GM12872 (cell line): ENCODE data around the gene SRP72.

Source experiments
- TF ChIP-seq, protein P1 (sequence below): IDR thresholded peaks from 3 replicates; pipeline ENCODE4 v1.5.1; 2011; ENCODE audit warnings: low read depth, mild to moderate bottlenecking, low read length, moderate library complexity; ENCODE audit not compliant: insufficient read depth

SRP72 gene

DNA sequence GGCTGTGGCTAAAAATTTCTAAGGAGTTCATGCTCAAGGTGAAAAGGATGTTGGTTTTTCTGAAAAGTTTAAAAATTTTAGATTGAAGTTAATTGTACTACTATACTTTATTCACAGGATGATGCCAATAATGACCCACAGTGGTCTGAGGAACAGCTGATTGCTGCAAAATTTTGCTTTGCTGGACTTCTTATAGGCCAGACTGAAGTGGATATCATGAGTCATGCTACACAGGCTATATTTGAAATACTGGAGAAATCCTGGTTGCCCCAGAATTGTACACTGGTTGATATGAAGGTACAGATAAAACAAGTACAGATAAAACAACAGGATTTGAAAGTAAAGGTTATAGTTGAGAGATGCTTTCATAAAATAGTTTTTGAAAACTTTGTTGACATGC is 19.1 kb upstream of the SRP72 start:
- TF ChIP-seq, protein P1, sequence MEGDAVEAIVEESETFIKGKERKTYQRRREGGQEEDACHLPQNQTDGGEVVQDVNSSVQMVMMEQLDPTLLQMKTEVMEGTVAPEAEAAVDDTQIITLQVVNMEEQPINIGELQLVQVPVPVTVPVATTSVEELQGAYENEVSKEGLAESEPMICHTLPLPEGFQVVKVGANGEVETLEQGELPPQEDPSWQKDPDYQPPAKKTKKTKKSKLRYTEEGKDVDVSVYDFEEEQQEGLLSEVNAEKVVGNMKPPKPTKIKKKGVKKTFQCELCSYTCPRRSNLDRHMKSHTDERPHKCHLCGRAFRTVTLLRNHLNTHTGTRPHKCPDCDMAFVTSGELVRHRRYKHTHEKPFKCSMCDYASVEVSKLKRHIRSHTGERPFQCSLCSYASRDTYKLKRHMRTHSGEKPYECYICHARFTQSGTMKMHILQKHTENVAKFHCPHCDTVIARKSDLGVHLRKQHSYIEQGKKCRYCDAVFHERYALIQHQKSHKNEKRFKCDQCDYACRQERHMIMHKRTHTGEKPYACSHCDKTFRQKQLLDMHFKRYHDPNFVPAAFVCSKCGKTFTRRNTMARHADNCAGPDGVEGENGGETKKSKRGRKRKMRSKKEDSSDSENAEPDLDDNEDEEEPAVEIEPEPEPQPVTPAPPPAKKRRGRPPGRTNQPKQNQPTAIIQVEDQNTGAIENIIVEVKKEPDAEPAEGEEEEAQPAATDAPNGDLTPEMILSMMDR = no peak

DNA sequence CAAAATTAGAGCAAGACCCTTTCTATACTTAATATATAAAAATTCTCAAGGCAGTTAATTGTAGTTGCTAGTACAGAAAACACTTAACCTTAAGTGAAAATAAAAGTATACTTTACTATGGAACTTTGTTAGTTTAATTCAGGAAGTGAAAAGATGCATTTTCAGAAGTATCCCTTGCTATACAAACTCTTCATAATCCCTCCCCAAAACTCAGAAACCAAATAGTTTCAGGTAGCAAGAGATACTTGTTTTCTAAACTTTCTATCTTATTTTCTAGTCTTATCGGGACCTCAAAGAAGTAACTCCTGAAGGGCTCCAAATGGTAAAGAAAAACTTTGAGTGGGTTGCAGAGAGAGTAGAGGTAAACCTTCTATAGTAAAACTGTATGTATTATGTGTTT is 17.1 kb upstream of the SRP72 start:
- TF ChIP-seq, protein P1 = no peak

DNA sequence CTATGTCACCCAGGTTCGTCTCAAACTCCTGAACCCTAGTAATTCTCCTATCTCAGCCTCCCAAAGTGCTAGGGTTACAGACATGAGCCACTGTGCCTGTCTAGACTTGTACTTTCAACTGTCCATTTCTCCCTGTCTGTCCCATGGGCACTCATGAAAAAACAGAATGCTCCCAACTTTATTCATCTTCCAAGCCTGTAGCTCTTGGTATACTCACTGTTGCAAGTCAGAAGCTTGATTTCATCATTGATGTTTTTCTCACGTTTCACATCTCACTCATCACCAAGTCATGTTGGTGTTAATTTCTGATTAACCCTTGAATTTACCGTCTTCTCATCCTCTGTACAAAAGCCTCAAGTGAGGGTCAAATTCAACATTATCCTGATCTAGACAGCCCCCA is 7.3 kb upstream of the SRP72 start:
- TF ChIP-seq, protein P1 = no peak

DNA sequence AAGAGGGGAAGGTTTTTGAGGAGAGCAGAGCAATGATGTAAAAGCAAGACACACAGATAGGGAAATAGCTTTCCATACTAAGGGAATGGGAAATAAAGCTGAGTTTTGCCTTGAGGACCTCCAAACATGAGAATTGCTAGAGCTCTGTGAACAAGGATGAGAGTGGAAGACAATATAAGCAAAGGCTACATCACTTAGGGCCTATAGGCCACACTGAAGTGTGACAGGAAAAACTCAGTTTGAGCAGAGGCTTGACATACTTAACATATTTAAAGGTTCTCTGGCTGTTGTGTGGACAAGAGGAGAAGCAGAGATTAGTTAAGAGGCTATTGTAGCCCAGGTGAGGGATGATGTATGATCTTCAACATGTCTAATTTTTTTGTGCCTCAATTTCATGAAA is 5.3 kb upstream of the SRP72 start:
- TF ChIP-seq, protein P1 = no peak

DNA sequence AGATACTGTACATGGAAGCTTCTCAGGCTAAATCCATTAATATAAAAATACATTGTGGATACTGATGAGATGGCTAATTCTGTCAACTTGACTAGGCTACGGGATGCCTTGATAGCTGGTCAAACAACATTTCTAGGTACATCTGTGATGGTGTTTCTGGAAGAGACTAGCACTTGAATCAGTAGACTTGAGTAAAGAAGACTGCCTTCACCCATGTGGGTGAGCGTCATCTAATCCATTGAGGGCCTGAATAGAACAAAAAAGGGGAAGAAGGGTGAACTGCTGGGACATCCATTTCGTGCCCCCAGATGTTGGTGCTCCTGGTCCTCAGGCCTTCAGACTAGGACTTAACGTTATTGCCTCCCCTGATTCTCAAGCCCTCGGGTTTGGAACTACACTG is 3.7 kb upstream of the SRP72 start:
- TF ChIP-seq, protein P1 = no peak

DNA sequence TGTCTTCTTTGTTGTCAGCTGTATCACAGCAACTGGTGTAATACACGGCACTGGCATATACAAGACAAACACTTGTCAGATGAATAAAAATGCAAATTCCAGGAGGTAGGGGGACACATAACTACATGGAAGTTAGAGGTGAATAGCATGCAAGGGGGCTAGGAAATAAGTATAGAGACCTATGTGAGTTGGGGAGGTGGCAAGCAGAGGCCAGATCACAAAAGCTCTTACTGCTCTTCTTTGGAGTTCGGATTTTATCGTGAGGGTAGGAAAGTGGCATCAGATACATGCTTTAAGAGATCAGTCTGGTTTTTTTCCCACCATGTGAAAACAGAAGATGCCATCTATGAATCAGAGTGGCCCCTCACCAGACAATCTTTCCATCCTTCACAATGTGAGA is 2.8 kb upstream of the SRP72 start:
- TF ChIP-seq, protein P1 = no peak

DNA sequence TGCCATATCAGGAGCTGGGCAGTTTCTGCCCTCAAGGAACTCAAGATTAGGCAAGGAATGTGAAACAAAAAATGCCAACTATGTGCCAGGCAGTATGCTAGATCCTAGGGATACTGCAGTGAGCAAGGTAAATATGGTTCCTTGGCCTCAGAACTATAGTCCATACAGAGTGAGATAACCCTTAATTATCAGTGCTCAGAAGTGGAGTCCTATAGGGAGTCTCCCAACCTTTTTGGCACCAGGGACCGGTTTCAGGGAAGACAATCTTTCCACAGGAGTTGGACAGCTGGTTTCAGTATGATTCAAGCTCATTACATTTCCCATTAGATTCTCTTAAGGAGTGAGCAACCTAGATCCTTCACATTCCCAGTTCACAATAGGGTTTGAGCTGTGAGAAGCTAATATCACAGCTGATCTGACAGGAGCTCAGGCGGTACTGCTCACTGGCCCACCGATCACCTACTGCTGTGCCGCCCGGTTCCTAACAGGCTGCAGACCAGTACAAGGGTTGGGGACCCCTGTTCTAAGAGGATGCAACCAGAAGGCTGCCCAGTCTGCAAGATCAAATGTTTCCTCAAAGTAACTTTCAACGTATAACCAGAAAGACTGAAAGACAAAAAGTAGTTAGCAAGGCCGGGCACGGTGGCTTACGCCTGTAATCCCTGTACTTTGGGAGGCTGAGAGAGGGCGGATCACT is 1.7 kb upstream of the SRP72 start:
- TF ChIP-seq, protein P1 = no peak
